Caco-2 (cell line): Measurements from ENCODE around the gene USP53. TPM values are rescaled to one million over a fixed set of nuclear protein-coding genes. Genes with fewer than 3 reads are reported as not detected.

Source experiments
- BruUV-seq: library from RNA; stranded (reverse); fragments of 400-500 nt; replicated peaks from 2 replicates; lab custom pipeline; 2021; lab: Mats Ljungman, UMichigan
- CTCF ChIA-PET: fragments of 300-600 bp; sonication (Branson Sonifier 250); formaldehyde crosslinking; loops from one replicate; lab custom pipeline; 2022; ENCODE audit warnings: antibody characterized with exemption; lab: Charles Lee
- POLR2A ChIA-PET: fragments of 300-600 bp; sonication (Branson Sonifier 250); formaldehyde crosslinking; loops from one replicate; lab custom pipeline; 2022; ENCODE audit warnings: antibody characterized with exemption; lab: Charles Lee
- DNase-seq, 2 experiments: peaks; one replicate each; pipeline versions ENCODE4 v3.0.0 to v3.0.0-alpha.2; 2020 to 2022
- H3K27me3 ChIP-seq: replicated peaks from 2 replicates; pipeline ENCODE4 v1.6.0; 2011; ENCODE audit warnings: low read length; ENCODE audit not compliant: control insufficient read depth, insufficient read depth
- H3K36me3 ChIP-seq: 2 replicates; pipeline ENCODE4 v1.5.1; 2011; ENCODE audit warnings: low read length; ENCODE audit not compliant: control insufficient read depth, insufficient read depth
- H3K4me1 ChIP-seq: fragments of 250-450 bp; sonication (Bioruptor Pico); 2 replicates; pipeline ENCODE4 v1.5.1; 2020; ENCODE audit warnings: mild to moderate bottlenecking
- H3K4me3 ChIP-seq: 2 replicates; pipeline ENCODE4 v1.5.1; 2011; ENCODE audit warnings: low read depth, mild to moderate bottlenecking, control low read depth, low read length
- H3K9me3 ChIP-seq: fragments of 250-450 bp; sonication (Bioruptor Pico); 2 replicates; pipeline ENCODE4 v1.5.1; 2020; ENCODE audit warnings: mild to moderate bottlenecking, moderate library complexity
- H3K27ac Mint-ChIP-seq: one replicate; pipeline ENCODE4 v1.8.0; 2022; ENCODE audit warnings: mixed read lengths; ENCODE audit not compliant: unreplicated experiment
- H3K27me3 Mint-ChIP-seq: one replicate; pipeline ENCODE4 v1.8.0; 2022; ENCODE audit warnings: mixed read lengths; ENCODE audit not compliant: insufficient read depth, unreplicated experiment
- H3K36me3 Mint-ChIP-seq: one replicate; pipeline ENCODE4 v1.8.0; 2022; ENCODE audit warnings: mild to moderate bottlenecking, mixed read lengths; ENCODE audit not compliant: insufficient read depth, unreplicated experiment
- H3K4me1 Mint-ChIP-seq: one replicate; pipeline ENCODE4 v1.8.0; 2022; ENCODE audit warnings: low read depth, mixed read lengths; ENCODE audit not compliant: unreplicated experiment
- H3K4me3 Mint-ChIP-seq: one replicate; pipeline ENCODE4 v1.8.0; 2022; ENCODE audit warnings: mild to moderate bottlenecking, moderate library complexity, mixed read lengths; ENCODE audit not compliant: unreplicated experiment
- H3K9me3 Mint-ChIP-seq: one replicate; pipeline ENCODE4 v1.8.0; 2022; ENCODE audit warnings: mixed read lengths; ENCODE audit not compliant: unreplicated experiment
- CTCF ChIP-seq, 2 experiments: fragments of 200-600 bp in 1 of 2; IDR thresholded peaks; 1 replicate in 1 of 2; 2 replicates in 1 of 2; pipeline versions ENCODE4 v1.5.1 to v1.8.0; 2011 to 2022; ENCODE audit warnings: antibody characterized with exemption in 1 of 2, control low read depth in 1 of 2, inconsistent platforms in 1 of 2, low read depth in 1 of 2, low read length in 1 of 2, mild to moderate bottlenecking in 1 of 2, moderate library complexity in 1 of 2; ENCODE audit not compliant: insufficient read depth in 1 of 2, severe bottlenecking in 1 of 2, unreplicated experiment in 1 of 2
- intact Hi-C: fragments of 100-400 bp; cut with micrococcal nuclease; formaldehyde crosslinking; loops from one replicate; pipeline ENCODE4 v1.10.0; 2022; ENCODE audit not compliant: unreplicated experiment
- total RNA-seq: library from RNA; stranded (reverse); gene quantifications from 2 replicates; pipeline ENCODE4 v1.2.3, GENCODE V29; 2022

Gene USP53
- total RNA-seq, 1 experiment from 2014 or later = 49.3 TPM

- no peaks in the 10 kb centered on the region for H3K9me3 ChIP-seq
- no peaks in the 10 kb centered on the region for H3K9me3 Mint-ChIP-seq
- peaks cover 2% of the 10 kb centered on the region; the same call in 1 of the 2 replicates for H3K36me3 ChIP-seq
- H3K4me1 Mint-ChIP-seq = peaks cover 11% of the 10 kb centered on the region
- peak; percentile 36 to 41 for TF ChIP-seq CTCF (IDR thresholded peaks at IDR 0.05; ENCODE audit: insufficient read depth in 1 of 2, low read depth in 1 of 2, low read length in 1 of 2, severe bottlenecking in 1 of 2, unreplicated experiment in 1 of 2)
- no TSS peak for BruUV-seq
- H3K36me3 Mint-ChIP-seq = peaks cover 62% of the 10 kb centered on the region
- H3K4me3 Mint-ChIP-seq = peak overlapping the region; percentile 99
- peak; percentile 97 to 98 for DNase-seq
- POLR2A ChIA-PET = interaction anchor here (0.6 to 2.3 kb wide), 10 partner anchors 29 to 275 kb away, joined by 3 to 8 read pairs (median 3); partner anchors contain the start of gene USP53
- no peaks in the 10 kb centered on the region for H3K4me1 ChIP-seq
- peak overlapping the region; percentile 72 for H3K4me3 ChIP-seq
- CTCF ChIA-PET = interaction anchor here (0.6 to 1.6 kb wide), 5 partner anchors 11 to 260 kb away, joined by 3 to 5 read pairs (median 4); partner anchors contain the start of gene USP53
- intact Hi-C loops = loop anchor here (1.0 to 5.0 kb wide), 6 partner anchors 10 to 318 kb away; no protein-coding TSS in a partner anchor
- H3K27me3 Mint-ChIP-seq = no peaks in the 10 kb centered on the region
- H3K27me3 ChIP-seq = no peaks in the 10 kb centered on the region
- H3K27ac Mint-ChIP-seq = peak overlapping the region; percentile 99
These were observed 87.8 kb downstream of the USP53 start for GRCh38 chr4:119300101-119300978.

GRCh38 chr4:119302073-119302832 is 89.7 kb downstream of the USP53 start:
- Mint-ChIP-seq H3K4me3 (peak overlapping the region; percentile 99), H3K4me1 (peaks cover 11% of the 10 kb centered on the region), H3K36me3 (peaks cover 45% of the 10 kb centered on the region), H3K27me3 (no peaks in the 10 kb centered on the region), H3K9me3 (no peaks in the 10 kb centered on the region), H3K27ac (no peak overlapping the region)
- Histone ChIP-seq H3K36me3 (no peaks in the 10 kb centered on the region), H3K4me3 (no peak overlapping the region), H3K27me3 (no peaks in the 10 kb centered on the region), H3K4me1 (no peaks in the 10 kb centered on the region), H3K9me3 (no peaks in the 10 kb centered on the region)
- DNase-seq = no peak
- POLR2A ChIA-PET = no interaction called here
- no peak for TF ChIP-seq CTCF (IDR thresholded peaks at IDR 0.05; ENCODE audit: insufficient read depth in 1 of 2, low read depth in 1 of 2, low read length in 1 of 2, severe bottlenecking in 1 of 2, unreplicated experiment in 1 of 2)
- intact Hi-C loops = loop anchor here (5.0 kb wide), 1 partner anchor 275 kb away; no protein-coding TSS in a partner anchor
- CTCF ChIA-PET = no interaction called here
- no TSS peak for BruUV-seq
